Mesendoderm (in vitro differentiated cells): ENCODE results near the gene IRAK3.
A peak's percentile ranks its signal among the peaks of the same experiment; 100 is the strongest.

Experiments used
- DNase-seq: peaks from one replicate; pipeline ENCODE4 v3.0.0; 2013
- H2AK5ac ChIP-seq: 2 replicates; pipeline ENCODE4 v1.6.1; 2013; ENCODE audit warnings: low read length, inconsistent platforms
- H2BK120ac ChIP-seq: 2 replicates; pipeline ENCODE4 v1.6.1; 2013; ENCODE audit warnings: low read depth, mild to moderate bottlenecking, low read length, moderate library complexity, mixed read lengths
- H2BK15ac ChIP-seq: replicated peaks from 2 replicates; pipeline ENCODE4 v1.6.1; 2013; ENCODE audit warnings: low read depth, mild to moderate bottlenecking, moderate library complexity
- H2BK5ac ChIP-seq: 2 replicates; pipeline ENCODE4 v1.6.1; 2013; ENCODE audit warnings: low read length, inconsistent platforms
- H3K18ac ChIP-seq: 2 replicates; pipeline ENCODE4 v1.6.1; 2013; ENCODE audit warnings: mild to moderate bottlenecking, low read length, mixed read lengths
- H3K23ac ChIP-seq: one replicate; pipeline ENCODE4 v1.6.1; 2013; ENCODE audit warnings: low read length
- H3K27ac ChIP-seq: 2 replicates; pipeline ENCODE4 v1.5.1; 2013; ENCODE audit warnings: low read depth, mild to moderate bottlenecking, inconsistent platforms, low read length, moderate library complexity
- H3K27me3 ChIP-seq: 2 replicates; pipeline ENCODE4 v1.6.1; 2013; ENCODE audit warnings: low read length, control low read depth, mild to moderate bottlenecking, inconsistent platforms; ENCODE audit not compliant: insufficient read depth, poor library complexity
- H3K36me3 ChIP-seq: 2 replicates; pipeline ENCODE4 v1.6.1; 2013; ENCODE audit warnings: low read length, inconsistent platforms; ENCODE audit not compliant: control insufficient read depth, insufficient read depth
- H3K4ac ChIP-seq: one replicate; pipeline ENCODE4 v1.6.1; 2013; ENCODE audit warnings: low read depth, mild to moderate bottlenecking, low read length, moderate library complexity
- H3K4me1 ChIP-seq: 2 replicates; pipeline ENCODE4 v1.6.1; 2013; ENCODE audit warnings: low read depth, low read length, inconsistent platforms; ENCODE audit not compliant: control insufficient read depth
- H3K4me2 ChIP-seq: 2 replicates; pipeline ENCODE4 v1.6.1; 2013; ENCODE audit warnings: low read length
- H3K4me3 ChIP-seq: 2 replicates; pipeline ENCODE4 v1.5.1; 2013; ENCODE audit warnings: mild to moderate bottlenecking, low read length
- H3K56ac ChIP-seq: one replicate; pipeline ENCODE4 v1.6.1; 2013; ENCODE audit warnings: low read length
- H3K79me1 ChIP-seq: 2 replicates; pipeline ENCODE4 v1.6.1; 2013; ENCODE audit warnings: low read length, inconsistent platforms
- H3K79me2 ChIP-seq: 2 replicates; pipeline ENCODE4 v1.6.1; 2013; ENCODE audit warnings: mild to moderate bottlenecking, low read length; ENCODE audit not compliant: control insufficient read depth, insufficient read depth
- H3K9ac ChIP-seq: 2 replicates; pipeline ENCODE4 v1.6.1; 2013; ENCODE audit warnings: low read length, inconsistent platforms
- H4K5ac ChIP-seq: one replicate; pipeline ENCODE4 v1.6.1; 2013; ENCODE audit warnings: low read length
- H4K8ac ChIP-seq: one replicate; pipeline ENCODE4 v1.6.1; 2013; ENCODE audit warnings: low read depth, mild to moderate bottlenecking, control low read depth, low read length, moderate library complexity
- WGBS: extraction: QIAGEN DNeasy Blood & Tissue Kit; methylation state at CpG from one replicate; pipeline ENCODE4 v1.1.7; 2013; ENCODE audit warnings: low lambda C conversion rate, missing lambda C conversion rate; ENCODE audit not compliant: insufficient coverage; ENCODE audit errors: extremely low coverage; 5-methylcytosine and 5-hydroxymethylcytosine counted together

Gene IRAK3

DNA sequence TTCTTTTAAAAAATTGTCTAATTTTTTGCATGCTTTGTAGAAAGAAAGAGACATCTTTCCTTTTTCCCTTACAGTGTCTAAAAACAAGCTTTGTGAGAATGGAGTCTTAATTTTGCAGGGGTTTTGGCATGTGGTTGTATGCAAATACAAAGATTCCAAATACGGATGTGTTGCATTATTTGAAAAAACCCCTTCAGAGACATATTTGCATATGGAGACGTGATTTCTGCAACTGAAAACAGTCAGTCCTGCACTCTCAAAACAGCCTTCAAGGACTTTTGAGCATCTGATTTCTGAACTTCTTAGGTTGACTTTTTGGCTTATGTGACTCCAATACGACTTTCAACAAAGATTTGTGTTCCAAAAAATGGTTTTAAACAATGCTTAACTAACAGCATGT, 7.8 kb downstream of the IRAK3 start:
- Histone ChIP-seq H3K4me3 (no peak overlapping the region), H3K27ac (no peak overlapping the region), H3K9ac (no peak overlapping the region), H4K8ac (peak overlapping the region; percentile 76), H3K4me2 (no peak overlapping the region), H3K23ac (no peak overlapping the region), H3K4me1 (peaks cover 2% of the 10 kb centered on the region), H3K56ac (no peak overlapping the region), H2BK120ac (no peak overlapping the region), H3K36me3 (no peaks in the 10 kb centered on the region), H3K18ac (no peak overlapping the region), H3K79me1 (no peaks in the 10 kb centered on the region), H2AK5ac (no peak overlapping the region), H2BK15ac (no peak overlapping the region), H3K79me2 (no peaks in the 10 kb centered on the region), H3K27me3 (no peaks in the 10 kb centered on the region), H2BK5ac (no peak overlapping the region), H3K4ac (no peak overlapping the region), H4K5ac (no peak overlapping the region)
- WGBS: no CpG with 5 or more reads among the region's 3 CpGs
- DNase-seq: no peak

DNA sequence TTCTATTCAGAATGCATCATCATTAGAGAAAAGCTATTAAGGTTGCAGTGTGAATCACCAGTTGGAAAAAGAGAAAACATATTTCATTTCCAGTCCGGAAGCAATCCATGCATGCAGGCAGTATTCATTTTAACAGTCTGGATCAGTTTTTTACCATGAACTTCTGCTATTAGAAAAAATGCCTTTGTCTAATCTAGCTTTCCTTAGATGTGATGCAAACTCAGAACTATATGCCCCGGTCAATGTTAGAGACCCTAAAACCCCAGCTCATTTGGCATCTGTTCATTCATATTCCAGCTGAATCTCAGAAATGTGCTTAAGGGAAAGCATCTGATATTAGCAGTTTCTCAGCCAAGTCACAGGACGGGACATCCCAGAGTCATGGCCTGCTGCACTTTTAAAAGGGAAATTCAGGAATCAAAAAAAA, 8.5 kb downstream of the IRAK3 start:
- Histone ChIP-seq H3K27me3 (no peaks in the 10 kb centered on the region), H2BK5ac (no peak overlapping the region), H3K9ac (no peak overlapping the region), H3K79me1 (no peaks in the 10 kb centered on the region), H3K56ac (no peak overlapping the region), H3K27ac (no peak overlapping the region), H4K8ac (no peak overlapping the region), H2AK5ac (no peak overlapping the region), H3K36me3 (no peaks in the 10 kb centered on the region), H3K18ac (no peak overlapping the region), H3K4me3 (no peak overlapping the region), H3K23ac (no peak overlapping the region), H2BK15ac (no peak overlapping the region), H3K4me2 (no peak overlapping the region), H2BK120ac (no peak overlapping the region), H3K4me1 (peaks cover 2% of the 10 kb centered on the region), H4K5ac (no peak overlapping the region), H3K4ac (no peak overlapping the region), H3K79me2 (no peaks in the 10 kb centered on the region)
- WGBS: no CpG with 5 or more reads among the region's 3 CpGs
- no peak for DNase-seq

DNA sequence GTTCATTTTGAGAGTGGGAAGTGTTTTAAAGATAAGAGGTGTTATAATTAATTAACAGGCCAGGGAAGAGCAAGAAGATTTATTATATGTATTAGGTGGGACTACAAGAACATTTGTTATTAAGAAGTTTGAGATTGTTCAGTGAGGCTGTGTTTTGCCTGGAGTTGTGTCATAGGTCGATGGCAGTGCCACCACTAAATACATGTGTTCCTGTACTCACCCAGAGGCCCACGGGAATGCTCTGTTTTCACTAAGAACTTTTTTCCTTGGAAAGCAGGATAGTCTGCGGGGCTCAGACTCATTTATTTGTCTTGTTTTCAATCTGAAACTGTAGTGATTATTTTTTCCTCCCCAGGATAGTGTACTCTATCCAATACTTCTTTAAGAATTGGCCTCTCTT, 10.1 kb downstream of the IRAK3 start:
- DNase-seq: no peak
- H3K18ac ChIP-seq: no peak overlapping the region
- no peaks in the 10 kb centered on the region for H3K79me1 ChIP-seq
- H2AK5ac ChIP-seq: no peak overlapping the region
- H3K9ac ChIP-seq: no peak overlapping the region
- no peak overlapping the region for H3K23ac ChIP-seq
- no peaks in the 10 kb centered on the region for H3K27me3 ChIP-seq
- H4K8ac ChIP-seq: no peak overlapping the region
- H2BK15ac ChIP-seq: no peak overlapping the region
- peaks cover 2% of the 10 kb centered on the region for H3K4me1 ChIP-seq
- H3K4me3 ChIP-seq: no peak overlapping the region
- no peak overlapping the region for H2BK120ac ChIP-seq
- H3K36me3 ChIP-seq: no peaks in the 10 kb centered on the region
- no peak overlapping the region for H3K27ac ChIP-seq
- H3K4ac ChIP-seq: no peak overlapping the region
- H2BK5ac ChIP-seq: no peak overlapping the region
- no CpG with 5 or more reads among the region's 3 CpGs for WGBS
- H3K79me2 ChIP-seq: no peaks in the 10 kb centered on the region
- no peak overlapping the region for H3K56ac ChIP-seq
- H3K4me2 ChIP-seq: no peak overlapping the region
- no peak overlapping the region for H4K5ac ChIP-seq

DNA sequence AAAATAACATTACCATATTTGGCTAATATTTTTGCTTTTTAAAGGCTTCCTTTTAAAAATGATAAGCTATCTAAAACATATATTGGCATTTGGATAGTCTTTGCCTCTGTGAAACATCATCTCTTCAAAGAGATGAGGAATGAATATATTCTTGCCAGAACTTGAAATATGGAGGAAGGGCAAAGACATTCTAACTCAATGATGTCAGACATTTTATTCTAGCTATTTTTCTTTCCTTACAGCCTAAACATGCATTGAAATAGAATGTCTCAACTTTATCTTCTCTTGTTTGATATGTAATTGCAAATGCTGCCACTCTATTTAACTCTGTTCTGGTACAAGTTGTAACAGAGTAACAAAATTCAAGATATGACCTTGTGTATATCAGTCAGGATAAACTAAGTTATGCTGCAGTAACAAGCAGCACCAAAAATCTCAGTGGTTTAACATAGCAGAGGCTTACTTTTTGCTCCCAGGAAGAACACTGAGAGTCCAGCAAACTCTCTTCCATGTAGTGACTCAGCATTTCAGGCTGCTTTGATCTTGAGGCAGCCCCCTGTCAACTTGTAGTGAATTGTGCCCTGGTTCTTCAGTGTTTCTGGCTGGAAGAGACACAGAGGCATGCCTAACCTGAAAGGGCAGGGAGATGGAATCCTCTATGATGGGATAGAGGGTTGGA, 11.0 kb downstream of the IRAK3 start:
- Histone ChIP-seq H2BK15ac (no peak overlapping the region), H3K9ac (no peak overlapping the region), H3K23ac (no peak overlapping the region), H3K4ac (peak overlapping the region; percentile 36), H3K27me3 (no peaks in the 10 kb centered on the region), H3K27ac (no peak overlapping the region), H3K4me3 (no peak overlapping the region), H3K4me2 (no peak overlapping the region), H4K5ac (no peak overlapping the region), H2BK5ac (no peak overlapping the region), H2AK5ac (no peak overlapping the region), H3K4me1 (peaks cover 2% of the 10 kb centered on the region), H3K18ac (peak overlapping the region; percentile 47), H3K56ac (no peak overlapping the region), H3K79me1 (no peaks in the 10 kb centered on the region), H3K79me2 (no peaks in the 10 kb centered on the region), H3K36me3 (no peaks in the 10 kb centered on the region), H4K8ac (no peak overlapping the region), H2BK120ac (no peak overlapping the region)
- no peak for DNase-seq

DNA sequence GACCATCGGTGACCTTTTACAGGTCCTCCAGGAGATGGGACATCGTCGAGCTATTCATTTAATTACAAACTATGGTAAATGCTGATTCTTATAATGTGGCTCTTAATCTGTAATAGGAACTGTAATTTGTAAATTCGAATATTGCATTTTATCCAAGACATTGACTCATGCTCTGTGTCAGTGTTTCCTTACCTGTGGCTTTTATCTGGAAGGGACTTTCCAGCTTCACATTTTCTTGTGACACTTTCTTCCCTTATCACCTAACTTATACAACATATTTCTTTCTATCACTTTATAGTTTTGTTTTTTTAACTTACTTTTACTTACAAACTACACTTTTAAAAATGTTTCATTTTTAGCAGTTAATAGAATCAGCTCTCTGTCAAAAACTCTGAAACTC, 14.8 kb downstream of the IRAK3 start:
- no peak overlapping the region for H3K56ac ChIP-seq
- no peak overlapping the region for H3K4me2 ChIP-seq
- no peak overlapping the region for H2AK5ac ChIP-seq
- H2BK5ac ChIP-seq: no peak overlapping the region
- no peak overlapping the region for H3K27ac ChIP-seq
- H3K27me3 ChIP-seq: no peaks in the 10 kb centered on the region
- no peak overlapping the region for H3K23ac ChIP-seq
- H3K4me3 ChIP-seq: no peak overlapping the region
- H3K79me2 ChIP-seq: no peaks in the 10 kb centered on the region
- no peaks in the 10 kb centered on the region for H3K4me1 ChIP-seq
- H3K9ac ChIP-seq: no peak overlapping the region
- no peak overlapping the region for H3K4ac ChIP-seq
- no peak overlapping the region for H4K8ac ChIP-seq
- H4K5ac ChIP-seq: no peak overlapping the region
- no peak for DNase-seq
- no peaks in the 10 kb centered on the region for H3K79me1 ChIP-seq
- no CpG with 5 or more reads among the region's 4 CpGs for WGBS
- no peak overlapping the region for H2BK120ac ChIP-seq
- H2BK15ac ChIP-seq: no peak overlapping the region
- no peak overlapping the region for H3K18ac ChIP-seq
- no peaks in the 10 kb centered on the region for H3K36me3 ChIP-seq

DNA sequence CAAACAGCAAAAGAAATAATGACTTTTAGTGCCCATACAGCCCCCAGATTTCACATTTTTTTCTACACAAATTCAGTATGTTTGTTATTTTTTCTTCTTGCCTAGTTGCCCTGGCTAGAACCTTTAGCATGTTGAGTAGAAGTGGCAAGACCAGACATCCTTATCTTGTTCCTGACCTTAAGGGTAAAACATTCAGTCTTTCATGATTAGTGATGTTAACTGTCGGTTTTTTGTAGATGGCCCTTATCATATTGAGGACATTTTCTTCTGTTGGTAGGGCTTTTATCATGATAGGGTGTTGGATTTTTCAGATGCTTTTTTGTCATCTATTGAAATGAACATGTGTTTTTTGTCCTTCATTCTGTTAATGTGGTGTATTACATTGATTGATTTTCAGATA, 17.1 kb downstream of the IRAK3 start:
- WGBS: no CpG with 5 or more reads among the region's 1 CpG
- H3K79me1 ChIP-seq: no peaks in the 10 kb centered on the region

More for the DNA sequence above, 17.1 kb downstream of the IRAK3 start:
- Histone ChIP-seq H2BK5ac (no peak overlapping the region), H3K4me1 (no peaks in the 10 kb centered on the region), H3K56ac (no peak overlapping the region), H2BK120ac (no peak overlapping the region), H3K36me3 (no peaks in the 10 kb centered on the region), H3K27ac (no peak overlapping the region), H3K27me3 (no peaks in the 10 kb centered on the region), H2AK5ac (no peak overlapping the region), H4K8ac (no peak overlapping the region), H3K23ac (no peak overlapping the region), H3K4me2 (no peak overlapping the region), H3K9ac (no peak overlapping the region), H3K4ac (no peak overlapping the region), H2BK15ac (no peak overlapping the region), H3K79me2 (no peaks in the 10 kb centered on the region), H3K4me3 (no peak overlapping the region), H3K18ac (no peak overlapping the region), H4K5ac (no peak overlapping the region)
- no peak for DNase-seq
